H1 (cell line): ENCODE results near the gene RAD51B. TPM values are rescaled to one million over a fixed set of nuclear protein-coding genes. Genes with fewer than 3 reads are reported as not detected.
A peak's percentile ranks its signal among the peaks of the same experiment; 100 is the strongest.

Experiments
- CTCF ChIA-PET: fragments of 300-600 bp; sonication (Branson Sonifier 250); formaldehyde crosslinking; loops from one replicate; lab custom pipeline; 2021; ENCODE audit not compliant: partially characterized antibody; lab: Charles Lee
- POLR2A ChIA-PET: fragments of 300-600 bp; sonication (Branson Sonifier 250); formaldehyde crosslinking; loops from one replicate; lab custom pipeline; 2021; ENCODE audit warnings: inconsistent platforms; ENCODE audit not compliant: partially characterized antibody; lab: Charles Lee
- DNase-seq, 2 experiments: peaks; one replicate each; pipeline versions ENCODE4 v3.0.0 to v3.0.0-alpha.2; 2010 to 2022; ENCODE audit warnings: low spot score in 2 of 2, low read depth in 1 of 2, mixed read lengths in 1 of 2
- FAIRE-seq: peaks from 2 replicates; lab custom pipeline; 2011; peaks lifted over from hg19 to GRCh38; lab: Jason Lieb, UNC
- H2AFZ ChIP-seq: 2 replicates; pipeline ENCODE4 v1.8.1; 2012; ENCODE audit warnings: low read length, inconsistent platforms
- H2AK5ac ChIP-seq: 2 replicates; pipeline ENCODE4 v1.6.1; 2013; ENCODE audit warnings: low read depth, low read length
- H2BK120ac ChIP-seq: replicated peaks from 2 replicates; pipeline ENCODE3; 2013; ENCODE audit warnings: low read depth, low read length, inconsistent platforms
- H2BK12ac ChIP-seq: 2 replicates; pipeline ENCODE4 v1.6.1; 2013; ENCODE audit warnings: low read depth, low read length
- H2BK15ac ChIP-seq: 2 replicates; pipeline ENCODE4 v1.6.1; 2013; ENCODE audit warnings: low read length
- H2BK20ac ChIP-seq: 2 replicates; pipeline ENCODE4 v1.6.1; 2013; ENCODE audit warnings: low read length
- H2BK5ac ChIP-seq: 2 replicates; pipeline ENCODE4 v1.6.1; 2013; ENCODE audit warnings: low read depth, low read length
- H3K14ac ChIP-seq: 2 replicates; pipeline ENCODE4 v1.6.1; 2013; ENCODE audit warnings: inconsistent platforms; ENCODE audit not compliant: insufficient read length
- H3K18ac ChIP-seq: 2 replicates; pipeline ENCODE4 v1.6.1; 2013; ENCODE audit warnings: low read length; ENCODE audit errors: extremely low read depth
- H3K23ac ChIP-seq: 2 replicates; pipeline ENCODE4 v1.6.1; 2013; ENCODE audit warnings: inconsistent platforms; ENCODE audit not compliant: insufficient read length
- H3K23me2 ChIP-seq: 2 replicates; pipeline ENCODE4 v1.6.1; 2013; ENCODE audit warnings: low read depth, low read length
- H3K27ac ChIP-seq: 2 replicates; pipeline ENCODE4 v1.6.1; 2011; ENCODE audit warnings: low read depth, low read length, inconsistent platforms
- H3K27me3 ChIP-seq, 4 experiments: replicated peaks in 1 of 4; 1 replicate in 1 of 4; 2 replicates in 3 of 4; pipeline versions ENCODE4 v1.6.1 to v1.8.1; 2011 to 2013; ENCODE audit warnings: low read length in 3 of 4, mild to moderate bottlenecking in 3 of 4, inconsistent platforms in 2 of 4, mixed read lengths in 2 of 4, moderate library complexity in 1 of 4; ENCODE audit not compliant: control insufficient read depth in 3 of 4, insufficient read depth in 3 of 4; ENCODE audit errors: extremely low read depth in 1 of 4
- H3K36me3 ChIP-seq, 4 experiments: 2 replicates each; pipeline versions ENCODE4 v1.6.1 to v1.8.1; 2011 to 2013; ENCODE audit warnings: mild to moderate bottlenecking in 4 of 4, low read length in 3 of 4, moderate library complexity in 2 of 4, control low read depth in 1 of 4, inconsistent platforms in 1 of 4; ENCODE audit not compliant: insufficient read depth in 4 of 4, control insufficient read depth in 2 of 4
- H3K4ac ChIP-seq: replicated peaks from 2 replicates; pipeline ENCODE3; 2013; ENCODE audit warnings: low read length, low read depth, mixed read lengths, inconsistent platforms; ENCODE audit not compliant: insufficient read length
- H3K4me1 ChIP-seq, 4 experiments: replicated peaks in 1 of 4; 1 replicate in 1 of 4; 2 replicates in 3 of 4; pipeline versions ENCODE4 v1.6.1 to v1.8.1; 2011 to 2013; ENCODE audit warnings: low read length in 3 of 4, inconsistent platforms in 2 of 4, mixed read lengths in 1 of 4; ENCODE audit not compliant: insufficient read depth in 4 of 4, control insufficient read depth in 3 of 4
- H3K4me2 ChIP-seq, 2 experiments: 2 replicates each; pipeline versions ENCODE4 v1.6.1 to v1.8.1; 2011 to 2013; ENCODE audit warnings: low read depth in 2 of 2, low read length in 2 of 2, control low read depth in 1 of 2, inconsistent platforms in 1 of 2, mild to moderate bottlenecking in 1 of 2; ENCODE audit not compliant: insufficient read depth in 1 of 2
- H3K4me3 ChIP-seq, 4 experiments: fragments of 200-600, 300-600 bp in 1 of 4; sonication (generic), shearing (Covaris generic), sonication (Bioruptor Twin) in 1 of 4; 2 replicates each; pipeline versions ENCODE4 v1.5.1 to v1.8.1; 2011 to 2016; ENCODE audit warnings: low read length in 4 of 4, low read depth in 3 of 4, control low read depth in 2 of 4, inconsistent platforms in 2 of 4, mild to moderate bottlenecking in 2 of 4, mixed read lengths in 1 of 4, moderate library complexity in 1 of 4; ENCODE audit not compliant: insufficient read depth in 2 of 4; ENCODE audit errors: extremely low read depth in 1 of 4
- H3K56ac ChIP-seq: replicated peaks from 2 replicates; pipeline ENCODE3; 2013; ENCODE audit warnings: low read depth, mild to moderate bottlenecking, mixed read lengths, low read length, inconsistent platforms; ENCODE audit not compliant: insufficient read length
- H3K79me1 ChIP-seq: 2 replicates; pipeline ENCODE4 v1.6.1; 2013; ENCODE audit warnings: low read depth, low read length, control low read depth
- H3K79me2 ChIP-seq, 2 experiments: 2 replicates each; pipeline versions ENCODE4 v1.6.1 to v1.8.1; 2012 to 2013; ENCODE audit warnings: low read length in 2 of 2, mild to moderate bottlenecking in 2 of 2, inconsistent platforms in 1 of 2; ENCODE audit not compliant: insufficient read depth in 2 of 2, control insufficient read depth in 1 of 2
- H3K9ac ChIP-seq, 4 experiments: replicated peaks in 1 of 4; 1 replicate in 1 of 4; 2 replicates in 3 of 4; pipeline versions ENCODE4 v1.6.1 to v1.8.1; 2011 to 2013; ENCODE audit warnings: low read depth in 3 of 4, low read length in 3 of 4, control low read depth in 2 of 4, mild to moderate bottlenecking in 2 of 4, moderate library complexity in 2 of 4, inconsistent platforms in 1 of 4; ENCODE audit errors: extremely low read depth in 1 of 4
- H3K9me3 ChIP-seq, 2 experiments: 2 replicates each; pipeline versions ENCODE4 v1.6.1 to v1.8.1; 2012 to 2013; ENCODE audit warnings: mild to moderate bottlenecking in 2 of 2, moderate library complexity in 2 of 2, control low read depth in 1 of 2, inconsistent platforms in 1 of 2, low read depth in 1 of 2, low read length in 1 of 2, mixed read lengths in 1 of 2; ENCODE audit not compliant: insufficient read depth in 2 of 2
- H4K20me1 ChIP-seq, 2 experiments: replicated peaks in 1 of 2; 2 replicates each; pipeline versions ENCODE3 to v1.8.1; 2011 to 2013; ENCODE audit warnings: inconsistent platforms in 2 of 2, low read length in 2 of 2, mild to moderate bottlenecking in 1 of 2; ENCODE audit not compliant: insufficient read depth in 2 of 2, control insufficient read depth in 1 of 2
- H4K5ac ChIP-seq: 2 replicates; pipeline ENCODE4 v1.6.1; 2013; ENCODE audit warnings: low read length, low read depth, mixed read lengths, inconsistent platforms; ENCODE audit not compliant: insufficient read length
- H4K8ac ChIP-seq: 2 replicates; pipeline ENCODE4 v1.8.0; 2013; ENCODE audit warnings: mild to moderate bottlenecking, moderate library complexity, low read length, inconsistent platforms; ENCODE audit not compliant: insufficient read depth; ENCODE audit errors: extremely low read depth
- H4K91ac ChIP-seq: replicated peaks from 2 replicates; pipeline ENCODE3; 2013; ENCODE audit warnings: low read length, mixed read lengths, inconsistent platforms; ENCODE audit not compliant: insufficient read length
- BRCA1 ChIP-seq: IDR thresholded peaks from 2 replicates; pipeline ENCODE4 v1.6.1; 2012; ENCODE audit warnings: low read depth, low read length, improper control_type of control experiment
- CHD2 ChIP-seq: IDR thresholded peaks from 2 replicates; pipeline ENCODE4 v1.6.1; 2012; ENCODE audit warnings: low read length, improper control_type of control experiment
- POLR2AphosphoS5 ChIP-seq: IDR thresholded peaks from 2 replicates; pipeline ENCODE4 v1.6.1; 2011; ENCODE audit warnings: low read depth, low read length
- SP1 ChIP-seq: IDR thresholded peaks from 2 replicates; pipeline ENCODE4 v1.6.1; 2011; ENCODE audit warnings: low read depth, low read length
- TEAD4 ChIP-seq: IDR thresholded peaks from 2 replicates; pipeline ENCODE4 v1.6.1; 2012; ENCODE audit warnings: low read depth, low read length, inconsistent platforms, mixed read lengths
- WGBS, 2 experiments: shearing (Covaris generic) in 1 of 2; methylation state at CpG; one replicate each; pipeline versions ENCODE4 v1.1.6 to v1.1.7; 2013 to 2015; ENCODE audit warnings: low lambda C conversion rate in 2 of 2, mixed read lengths in 2 of 2, inconsistent platforms in 1 of 2, low coverage in 1 of 2, missing lambda C conversion rate in 1 of 2; ENCODE audit not compliant: insufficient replicate concordance in 2 of 2, insufficient coverage in 1 of 2, insufficient read length in 1 of 2; ENCODE audit errors: extremely low coverage in 1 of 2, missing lambda C conversion rate in 1 of 2; 5-methylcytosine and 5-hydroxymethylcytosine counted together
- polyA plus RNA-seq, 7 experiments: library from polyadenylated mRNA; depleted of rRNA in 3 of 7; stranded (reverse) in 5 of 7; unstranded in 2 of 7; fragments of >200 nt in 5 of 7; fragments of 200-250 nt in 2 of 7; gene quantifications; 1 replicate in 5 of 7; 2 replicates in 1 of 7; 4 replicates in 1 of 7; pipeline versions ENCODE4 v1.2.1 to v1.2.3, GENCODE V29; 2011 to 2013; ENCODE audit warnings: missing spikeins in 2 of 7, mixed read lengths in 2 of 7
- total RNA-seq: library from RNA; stranded (reverse); fragmentation: NEBNext Ultra II Directional; extraction: Animal tissue kit (Norgen Biotek cat#: 25700); gene quantifications from 2 replicates; pipeline ENCODE4 v1.2.1, GENCODE V29; 2021

RAD51B gene
- total and polyA plus RNA-seq, 2 of the 8 experiments (the other 6 are each of a cell fraction or from before 2014, with no cell fraction given), result 3.9 to 14.9 TPM

DNA sequence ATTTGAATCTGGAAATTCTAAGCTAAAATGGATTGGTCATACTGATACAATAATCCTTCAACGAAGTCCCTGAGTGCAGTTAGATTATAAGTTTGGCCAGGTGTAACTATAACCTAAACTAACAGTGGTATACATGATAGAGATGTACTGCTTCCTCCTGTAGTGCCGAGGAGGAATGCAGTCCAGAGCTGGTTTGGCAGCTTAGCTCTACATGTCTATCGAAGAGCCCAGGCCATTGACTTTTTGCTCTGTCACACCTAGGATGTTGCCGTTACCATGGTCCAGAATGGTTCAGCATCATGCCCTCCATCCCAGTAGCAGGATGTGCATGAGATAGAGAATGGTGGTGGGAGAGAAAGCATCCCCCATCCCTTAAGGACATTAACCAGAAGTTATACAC, 655.2 kb downstream of the RAD51B start:
- POLR2A ChIA-PET, result no interaction called here
- peaks cover 15 to 33% (median 24%) of the 10 kb centered on the region in 4 experiments for H3K4me1 ChIP-seq

More for the DNA sequence above, 655.2 kb downstream of the RAD51B start:
- Histone ChIP-seq H3K4ac (no peak overlapping the region), H2AK5ac (no peak overlapping the region), H3K27me3 (no peaks in the 10 kb centered on the region), H3K14ac (no peak overlapping the region), H4K5ac (no peak overlapping the region), H3K9me3 (no peaks in the 10 kb centered on the region), H3K79me2 (no peaks in the 10 kb centered on the region), H4K20me1 (no peaks in the 10 kb centered on the region), H3K27ac (no peak overlapping the region), H4K91ac (no peak overlapping the region), H2BK15ac (no peak overlapping the region), H2BK20ac (no peak overlapping the region), H3K23ac (no peak overlapping the region), H2BK120ac (no peak overlapping the region), H3K4me3 (no peak overlapping the region), H3K79me1 (no peaks in the 10 kb centered on the region), H3K4me2 (no peak overlapping the region), H3K18ac (no peak overlapping the region), H4K8ac (no peak overlapping the region), H2BK5ac (no peak overlapping the region), H2AFZ (no peak overlapping the region), H3K9ac (no peak overlapping the region), H3K36me3 (no peaks in the 10 kb centered on the region), H2BK12ac (no peak overlapping the region; the same call in 1 of the 2 replicates), H3K23me2 (no peaks in the 10 kb centered on the region), H3K56ac (no peak overlapping the region)
- CTCF ChIA-PET, result interaction anchor here (0.6 kb wide), 1 partner anchor 66 kb away, joined by 3 read pairs; no protein-coding TSS in a partner anchor
- FAIRE-seq (no peak), DNase-seq (peak in 1 of 2 experiments; percentile 7)
- 90% methylated on average over 4 of the region's 4 CpGs; no CpG with 5 or more reads in 1 of the 2 experiments for WGBS, 2 experiments
- TF ChIP-seq CHD2 (no peak), POLR2AphosphoS5 (no peak), BRCA1 (no peak), TEAD4 (no peak), SP1 (no peak)
